ENCODE data around the gene MYNN. TPM values are rescaled to one million over a fixed set of nuclear protein-coding genes. Genes with fewer than 3 reads are reported as not detected.

MYNN gene
- total and polyA plus RNA-seq, 2 of the 13 experiments (the other 11 are each of a cell fraction or from before 2014, with no cell fraction given): 10.4 to 17.6 TPM

DNA sequence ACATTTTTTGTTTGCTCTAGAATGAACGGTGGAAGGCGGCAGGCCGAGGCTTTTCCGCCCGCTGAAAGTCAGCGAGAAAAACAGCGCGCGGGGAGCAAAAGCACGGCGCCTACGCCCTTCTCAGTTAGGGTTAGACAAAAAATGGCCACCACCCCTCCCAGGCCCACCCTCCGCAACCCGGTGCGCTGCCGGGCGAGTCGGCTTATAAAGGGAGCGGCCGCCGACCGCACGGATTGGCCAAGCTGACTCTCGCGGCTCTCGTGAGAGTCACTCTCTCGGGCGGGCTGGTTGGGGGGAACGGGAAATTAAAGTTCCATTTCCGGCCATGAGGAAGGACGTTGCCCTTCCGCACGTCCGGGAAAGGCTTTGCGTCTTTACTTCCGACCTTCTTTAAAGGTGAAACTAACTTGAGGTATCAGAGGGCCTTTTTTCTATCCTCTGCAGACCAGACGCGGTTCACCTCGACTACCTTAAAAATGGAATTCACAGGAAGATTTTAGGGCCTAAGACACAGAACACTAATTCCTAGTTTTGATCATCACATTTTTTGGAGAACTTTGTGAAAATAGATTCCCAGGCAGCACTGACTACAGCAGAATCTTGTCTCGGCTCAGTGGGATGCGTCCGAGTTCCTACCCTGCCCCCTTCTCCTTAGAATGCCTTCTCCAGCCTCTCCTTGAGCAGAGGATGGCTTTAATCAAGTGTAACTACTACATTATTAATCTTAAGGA lies 8.1 kb upstream of the MYNN start, which contains the start of gene TERC (continued):
- TF ChIP-seq, protein P1, sequence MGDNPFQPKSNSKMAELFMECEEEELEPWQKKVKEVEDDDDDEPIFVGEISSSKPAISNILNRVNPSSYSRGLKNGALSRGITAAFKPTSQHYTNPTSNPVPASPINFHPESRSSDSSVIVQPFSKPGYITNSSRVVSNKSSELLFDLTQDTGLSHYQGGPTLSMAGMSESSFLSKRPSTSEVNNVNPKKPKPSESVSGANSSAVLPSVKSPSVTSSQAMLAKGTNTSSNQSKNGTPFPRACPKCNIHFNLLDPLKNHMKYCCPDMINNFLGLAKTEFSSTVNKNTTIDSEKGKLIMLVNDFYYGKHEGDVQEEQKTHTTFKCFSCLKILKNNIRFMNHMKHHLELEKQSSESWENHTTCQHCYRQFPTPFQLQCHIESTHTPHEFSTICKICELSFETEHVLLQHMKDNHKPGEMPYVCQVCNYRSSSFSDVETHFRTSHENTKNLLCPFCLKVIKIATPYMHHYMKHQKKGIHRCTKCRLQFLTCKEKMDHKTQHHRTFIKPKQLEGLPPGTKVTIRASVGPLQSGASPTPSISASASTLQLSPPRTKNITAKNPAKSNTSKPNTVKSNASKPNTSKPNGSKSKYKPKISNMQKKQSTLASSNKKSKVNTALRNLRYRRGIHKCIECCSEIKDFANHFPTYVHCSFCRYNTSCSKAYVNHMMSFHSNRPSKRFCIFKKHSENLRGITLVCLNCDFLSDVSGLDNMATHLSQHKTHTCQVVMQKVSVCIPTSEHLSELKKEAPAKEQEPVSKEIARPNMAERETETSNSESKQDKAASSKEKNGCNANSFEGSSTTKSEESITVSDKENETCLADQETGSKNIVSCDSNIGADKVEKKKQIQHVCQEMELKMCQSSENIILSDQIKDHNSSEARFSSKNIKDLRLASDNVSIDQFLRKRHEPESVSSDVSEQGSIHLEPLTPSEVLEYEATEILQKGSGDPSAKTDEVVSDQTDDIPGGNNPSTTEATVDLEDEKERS (CRISPR knock-in tag; IDR thresholded peaks at IDR 0.05): no peak
- TF ChIP-seq SOX13 (IDR thresholded peaks at IDR 0.05): no peak
- no peak; a peak in 1 of 4 replicates for TF ChIP-seq SOX13 (CRISPR knock-in tag; conservative IDR thresholded peaks at IDR 0.05 in 1 of 2, IDR thresholded peaks at IDR 0.05 in 1 of 2)
- TF ChIP-seq ZFP37 (CRISPR knock-in tag; IDR thresholded peaks at IDR 0.05; ENCODE audit: borderline replicate concordance): no peak
- no peak for TF ChIP-seq ZNF510 (CRISPR knock-in tag; IDR thresholded peaks at IDR 0.05; ENCODE audit: low read depth)
- TF ChIP-seq, protein P2, sequence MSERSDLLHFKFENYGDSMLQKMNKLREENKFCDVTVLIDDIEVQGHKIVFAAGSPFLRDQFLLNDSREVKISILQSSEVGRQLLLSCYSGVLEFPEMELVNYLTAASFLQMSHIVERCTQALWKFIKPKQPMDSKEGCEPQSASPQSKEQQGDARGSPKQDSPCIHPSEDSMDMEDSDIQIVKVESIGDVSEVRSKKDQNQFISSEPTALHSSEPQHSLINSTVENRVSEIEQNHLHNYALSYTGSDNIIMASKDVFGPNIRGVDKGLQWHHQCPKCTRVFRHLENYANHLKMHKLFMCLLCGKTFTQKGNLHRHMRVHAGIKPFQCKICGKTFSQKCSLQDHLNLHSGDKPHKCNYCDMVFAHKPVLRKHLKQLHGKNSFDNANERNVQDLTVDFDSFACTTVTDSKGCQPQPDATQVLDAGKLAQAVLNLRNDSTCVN (CRISPR knock-in tag; IDR thresholded peaks at IDR 0.05; ENCODE audit: borderline replicate concordance): no peak
- TF ChIP-seq ZMYM4 (CRISPR knock-in tag; IDR thresholded peaks at IDR 0.05): peak; percentile 98
- peak; percentile 38 for TF ChIP-seq SRSF1 (optimal IDR thresholded peaks at IDR 0.05; ENCODE audit: low read depth, low read length)
- TF ChIP-seq HNRNPK (IDR thresholded peaks at IDR 0.05; ENCODE audit: low read depth, low read length, poor library complexity, severe bottlenecking): peak; percentile 35
- TF ChIP-seq HDAC1 (CRISPR knock-in tag; IDR thresholded peaks at IDR 0.05): peak; percentile 33; the same call in 1 of the 2 replicates
- TF ChIP-seq, protein P3, sequence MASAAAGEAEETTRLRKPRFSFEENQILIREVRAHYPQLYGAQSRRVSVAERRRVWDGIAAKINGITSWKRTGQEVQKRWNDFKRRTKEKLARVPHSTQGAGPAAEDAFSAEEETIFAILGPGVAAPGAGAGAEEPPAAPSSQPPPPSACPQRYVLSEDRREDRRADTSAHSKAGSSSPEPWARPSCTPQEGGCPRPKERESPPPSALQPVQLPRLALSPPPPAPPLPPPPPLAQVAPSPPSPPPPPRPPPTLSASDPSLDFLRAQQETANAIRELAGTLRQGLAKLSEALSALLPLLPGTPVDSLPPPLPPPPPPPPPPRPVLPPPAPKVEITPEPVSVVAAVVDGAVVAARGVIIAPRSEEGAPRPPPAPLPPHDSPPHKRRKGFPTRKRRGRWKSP (CRISPR knock-in tag; IDR thresholded peaks at IDR 0.05): 0 out of 2 replicates have a peak, but pooled peaks have one; percentile 53
- peak; percentile 73 for TF ChIP-seq AGO2 (optimal IDR thresholded peaks at IDR 0.05; ENCODE audit: low read depth, low read length)
- TF ChIP-seq ZNF775 (CRISPR knock-in tag; IDR thresholded peaks at IDR 0.05; ENCODE audit: borderline replicate concordance): no peak
- 0 out of 2 replicates have a peak, but pooled peaks have one; percentile 60 for TF ChIP-seq PCBP1 (IDR thresholded peaks at IDR 0.05; ENCODE audit: borderline replicate concordance, low read depth, low read length)
- no peak for TF ChIP-seq ZNF333 (CRISPR knock-in tag; IDR thresholded peaks at IDR 0.05; ENCODE audit: borderline replicate concordance)
- peak; percentile 59 for TF ChIP-seq SPEN (CRISPR knock-in tag; IDR thresholded peaks at IDR 0.05; ENCODE audit: low read depth)
- no peak for TF ChIP-seq U2AF2 (IDR thresholded peaks at IDR 0.05; ENCODE audit: low read depth, low read length)
- TF ChIP-seq POLR2AphosphoS5 (IDR thresholded peaks at IDR 0.05; ENCODE audit: low read depth, low read length): peak; percentile 79
- peak; percentile 37 for TF ChIP-seq GATAD2A (CRISPR knock-in tag; IDR thresholded peaks at IDR 0.05)
- no peak for TF ChIP-seq SMYD3 (CRISPR knock-in tag; IDR thresholded peaks at IDR 0.05)
- 0 out of 2 replicates have a peak, but pooled peaks have one; percentile 32 for TF ChIP-seq YEATS4 (CRISPR knock-in tag; IDR thresholded peaks at IDR 0.05; ENCODE audit: borderline replicate concordance)
- TF ChIP-seq NR2C2 (CRISPR knock-in tag; IDR thresholded peaks at IDR 0.05; ENCODE audit: borderline replicate concordance): peak; percentile 26; the same call in 1 of the 2 replicates
- no peak for TF ChIP-seq ZNF17 (CRISPR knock-in tag; IDR thresholded peaks at IDR 0.05)
- TF ChIP-seq RFX5 (IDR thresholded peaks at IDR 0.05; ENCODE audit: low read depth, low read length): no peak
- TF ChIP-seq ZEB1 (IDR thresholded peaks at IDR 0.05; ENCODE audit: insufficient replicate concordance, low read depth): no peak
- TF ChIP-seq SALL1 (CRISPR knock-in tag; IDR thresholded peaks at IDR 0.05): peak; percentile 16; the same call in 1 of the 2 replicates
